DOHH2 (cell line): ENCODE results near the gene BTRC.

Experiments used
- EZH2phosphoT487 ChIP-seq: fragments of 200-600 bp; sonication (generic); IDR thresholded peaks from 2 replicates; pipeline ENCODE4 v1.6.1; 2017; ENCODE audit warnings: borderline replicate concordance, mild to moderate bottlenecking, antibody characterized with exemption, low read length, moderate library complexity, mixed read lengths
- TF ChIP-seq, protein P1 (sequence below): fragments of 200-600 bp; sonication (generic); IDR thresholded peaks from one replicate; pipeline ENCODE4 v1.5.1; 2014; ENCODE audit warnings: antibody characterized with exemption, mild to moderate bottlenecking, low read depth, low read length; ENCODE audit not compliant: poor library complexity, severe bottlenecking

DNA sequence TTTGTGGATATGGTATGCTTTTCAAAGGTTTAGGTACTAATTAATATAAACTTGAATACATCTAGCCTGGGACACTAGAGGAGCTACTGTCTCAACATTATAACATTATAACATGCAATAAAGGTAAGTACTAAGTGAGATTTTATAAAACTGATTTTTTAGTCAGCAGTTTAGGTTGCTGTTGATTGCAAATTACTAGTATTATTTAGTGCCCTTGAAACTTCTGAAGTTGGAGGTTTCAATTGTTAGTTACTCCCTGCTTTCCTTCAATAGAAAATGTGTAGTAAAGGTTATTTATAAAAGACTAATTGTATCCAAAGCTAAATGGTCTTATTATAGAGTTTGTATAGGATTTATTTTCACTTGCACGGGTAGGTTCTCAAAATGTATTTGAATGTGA, 138.8 kb downstream of the BTRC start:
- TF ChIP-seq, protein P1, sequence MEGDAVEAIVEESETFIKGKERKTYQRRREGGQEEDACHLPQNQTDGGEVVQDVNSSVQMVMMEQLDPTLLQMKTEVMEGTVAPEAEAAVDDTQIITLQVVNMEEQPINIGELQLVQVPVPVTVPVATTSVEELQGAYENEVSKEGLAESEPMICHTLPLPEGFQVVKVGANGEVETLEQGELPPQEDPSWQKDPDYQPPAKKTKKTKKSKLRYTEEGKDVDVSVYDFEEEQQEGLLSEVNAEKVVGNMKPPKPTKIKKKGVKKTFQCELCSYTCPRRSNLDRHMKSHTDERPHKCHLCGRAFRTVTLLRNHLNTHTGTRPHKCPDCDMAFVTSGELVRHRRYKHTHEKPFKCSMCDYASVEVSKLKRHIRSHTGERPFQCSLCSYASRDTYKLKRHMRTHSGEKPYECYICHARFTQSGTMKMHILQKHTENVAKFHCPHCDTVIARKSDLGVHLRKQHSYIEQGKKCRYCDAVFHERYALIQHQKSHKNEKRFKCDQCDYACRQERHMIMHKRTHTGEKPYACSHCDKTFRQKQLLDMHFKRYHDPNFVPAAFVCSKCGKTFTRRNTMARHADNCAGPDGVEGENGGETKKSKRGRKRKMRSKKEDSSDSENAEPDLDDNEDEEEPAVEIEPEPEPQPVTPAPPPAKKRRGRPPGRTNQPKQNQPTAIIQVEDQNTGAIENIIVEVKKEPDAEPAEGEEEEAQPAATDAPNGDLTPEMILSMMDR, result no peak
- no peak for TF ChIP-seq EZH2phosphoT487
